WI38 (cell line): ENCODE measurements around the gene MADCAM1.

Experiments
- H3K4me3 ChIP-seq: 2 replicates; pipeline ENCODE4 v1.5.1; 2011; ENCODE audit warnings: low read depth, mild to moderate bottlenecking, control low read depth, low read length
- CTCF ChIP-seq: IDR thresholded peaks from 2 replicates; pipeline ENCODE4 v1.5.1; 2012; ENCODE audit warnings: low read depth, mild to moderate bottlenecking, control low read depth, low read length

Gene MADCAM1

GRCh38 chr19:468587-469256, 27.6 kb upstream of the MADCAM1 start:
- TF ChIP-seq CTCF, result no peak

DNA sequence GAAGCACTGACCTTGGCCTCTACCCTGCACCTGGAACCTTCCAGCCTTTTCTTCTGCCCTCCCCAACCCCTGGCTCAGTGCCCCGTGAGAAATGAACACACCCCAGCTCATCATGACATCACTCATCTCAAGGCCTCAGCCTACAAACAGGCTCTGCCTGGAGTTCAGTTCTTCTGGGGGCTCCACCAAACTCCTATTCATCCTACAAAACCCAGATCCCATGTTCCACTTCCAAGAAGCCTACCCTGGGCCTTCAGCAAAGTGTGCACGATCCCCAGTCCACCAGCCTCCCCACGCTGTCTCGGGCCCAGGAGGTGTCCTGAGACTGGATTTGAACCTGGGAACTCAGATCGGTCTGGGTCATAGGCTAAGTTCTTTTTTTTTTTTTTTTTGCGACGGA, 26.5 kb upstream of the MADCAM1 start:
- no peak for TF ChIP-seq CTCF
- no peak overlapping the region for H3K4me3 ChIP-seq

More at GRCh38 chr19:468587-469256, 27.6 kb upstream of the MADCAM1 start:
- no peak overlapping the region for H3K4me3 ChIP-seq

GRCh38 chr19:470701-471100, 25.6 kb upstream of the MADCAM1 start:
- no peak overlapping the region for H3K4me3 ChIP-seq
- TF ChIP-seq CTCF, result no peak

- TF ChIP-seq CTCF, result no peak
- H3K4me3 ChIP-seq, result no peak overlapping the region
These were observed 24.1 kb upstream of the MADCAM1 start for GRCh38 chr19:472005-472858.

- no peak overlapping the region for H3K4me3 ChIP-seq
These were observed 21.9 kb upstream of the MADCAM1 start for GRCh38 chr19:474126-475078.

DNA sequence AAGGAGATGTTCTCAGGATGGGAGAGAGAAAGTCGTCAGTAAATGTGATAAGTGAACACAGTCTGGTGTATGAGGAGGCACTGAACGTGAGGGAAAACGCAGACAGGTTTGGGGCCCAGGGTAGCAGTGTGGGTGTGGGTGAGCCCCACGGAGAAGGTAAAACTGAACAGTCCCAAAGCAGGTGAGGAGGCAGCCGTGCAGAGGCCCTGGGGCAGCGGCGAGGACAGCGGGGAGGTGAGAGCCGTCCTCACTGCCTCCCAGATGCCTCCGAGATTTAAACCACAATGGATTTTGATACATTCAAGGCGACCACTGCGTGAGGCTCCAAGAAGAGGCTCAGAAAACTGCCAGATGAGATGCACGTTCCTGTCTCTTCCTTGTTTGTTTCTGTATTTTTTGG, 20.9 kb upstream of the MADCAM1 start:
- no peak for TF ChIP-seq CTCF
- no peak overlapping the region for H3K4me3 ChIP-seq

More at GRCh38 chr19:474126-475078, 21.9 kb upstream of the MADCAM1 start:
- TF ChIP-seq CTCF, result no peak
